SK-MEL-5 (cell line): ENCODE measurements around the gene OPA3. TPM values are rescaled to one million over a fixed set of nuclear protein-coding genes. Genes with fewer than 3 reads are reported as not detected.
"Not testable (repeated sequence)": the region's sequence is repeated elsewhere in the genome, so short reads cannot be mapped to it uniquely, and the experiment has no call there.

Experiments
- DNase-seq: peaks from one replicate; pipeline ENCODE4 v3.0.0-alpha.2; 2016; ENCODE audit warnings: low read depth, low spot score
- in situ Hi-C: cut with HindIII; loops from 2 replicates; pipeline ENCODE4 v1.10.0; 2016; ENCODE audit warnings: low sequenced_read_pairs, high pct_unique_total_duplicates, low pct_unique_long_range_greater_than_20kb
- polyA plus RNA-seq, 2 experiments: library from polyadenylated mRNA; depleted of rRNA; stranded (reverse); fragments of >200 nt; gene quantifications; 2 replicates each; pipeline ENCODE4 v1.2.3, GENCODE V29; 2015
- total RNA-seq: library from RNA; depleted of rRNA; stranded (reverse); fragments of >200 nt; shearing (Covaris generic); gene quantifications from 2 replicates; pipeline ENCODE4 v1.2.3, GENCODE V29; 2014; rRNA removed

The OPA3 gene
- 7.0 and 10.2 TPM in 2 replicates for total RNA-seq
- 12.2 and 13.4 TPM in 2 replicates for polyA plus RNA-seq (2015; cell fraction: cytosol; rRNA removed)
- polyA plus RNA-seq (2015; cell fraction: nucleus; rRNA removed): 4.1 and 6.7 TPM in 2 replicates

DNA sequence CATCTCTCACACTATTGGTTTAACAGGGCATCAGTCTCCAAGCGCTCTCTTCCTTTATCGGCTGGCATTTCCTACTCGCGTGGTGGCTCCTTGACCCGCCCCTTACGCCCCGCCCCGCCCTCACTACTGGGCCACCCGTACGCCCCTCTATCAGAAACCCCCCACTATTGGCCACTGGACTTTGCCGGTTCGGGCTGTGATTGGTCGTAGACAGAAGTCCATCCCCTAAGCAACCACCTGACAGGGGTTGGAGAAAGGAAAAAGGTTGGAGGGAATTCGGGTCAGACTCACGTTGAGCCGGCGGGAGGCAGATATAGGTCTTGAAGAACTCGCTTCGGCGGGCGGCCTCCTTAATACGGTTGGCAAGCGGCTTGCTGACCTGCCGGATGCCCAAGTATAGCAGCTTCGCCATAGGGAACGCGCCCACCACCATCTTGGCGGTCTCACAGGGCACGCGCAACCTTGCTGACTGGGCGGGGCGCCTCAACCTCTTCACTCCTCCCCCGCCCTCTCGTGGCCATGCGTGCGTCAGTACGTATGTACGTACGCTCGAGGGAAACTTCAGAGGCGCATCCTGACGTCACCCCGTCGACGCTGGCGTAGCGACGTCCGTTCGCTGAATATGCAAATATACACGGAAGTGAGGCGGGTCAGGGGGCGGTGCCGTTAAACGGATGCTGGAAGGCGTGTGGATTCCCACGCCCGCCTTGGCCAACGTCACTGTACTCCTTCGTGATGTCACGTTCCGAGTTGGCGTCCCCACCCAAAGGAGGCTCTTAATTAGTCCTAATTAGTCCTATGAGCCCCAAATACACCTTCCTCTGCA, at the start of gene OPA3:
Gene OPA3, minus strand, starts transcription at position 471 of the 826 bp plus-strand sequence. Its CDS starts 38 bp downstream, at position 433.
- in situ Hi-C loops: no loop called here
- DNase-seq: peak; percentile 99

DNA sequence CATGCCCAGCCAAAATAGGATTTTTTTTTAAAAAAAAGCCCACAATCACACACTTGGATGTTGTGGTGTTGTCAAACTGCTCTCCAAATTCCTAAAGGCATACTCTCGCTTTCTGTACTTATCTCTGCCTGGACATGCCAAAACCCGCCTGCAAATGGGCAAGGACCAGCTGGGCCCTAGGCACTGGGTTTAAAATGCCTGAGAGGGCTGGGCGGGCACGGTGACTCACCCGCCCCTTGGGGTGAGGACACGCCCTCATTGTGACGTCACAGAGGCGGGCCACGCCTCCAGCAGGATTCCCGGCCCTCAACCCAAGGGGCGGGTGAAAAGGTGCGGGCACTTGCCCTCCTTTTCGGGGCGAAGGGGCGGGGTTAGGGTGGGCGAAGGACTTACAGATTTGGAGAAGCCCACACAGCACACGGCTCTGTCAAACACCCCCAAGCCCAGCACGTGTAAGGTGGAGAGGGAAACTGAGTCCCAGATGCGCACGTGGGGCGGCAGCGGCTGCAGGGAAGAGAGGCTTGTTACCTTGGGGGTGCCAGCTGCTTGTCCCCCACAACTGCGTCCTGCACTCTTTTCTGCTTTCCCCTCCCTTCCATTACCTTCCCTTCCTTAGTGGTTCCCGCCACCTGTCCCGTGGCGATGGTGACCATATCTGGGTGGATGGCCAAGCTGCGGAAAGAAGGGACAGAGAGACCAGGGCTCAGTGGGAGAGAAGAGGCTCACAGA, 48.0 kb upstream of the OPA3 start:
- peak; percentile 73 for DNase-seq
- in situ Hi-C loops: no loop called here

GRCh38 chr19:45630463-45630862, 45.9 kb upstream of the OPA3 start:
- peak; percentile 69 for DNase-seq
- in situ Hi-C loops: no loop called here

- DNase-seq: no peak
- in situ Hi-C loops: no loop called here
Measured at GRCh38 chr19:45629704-45630103, 45.1 kb upstream of the OPA3 start.

GRCh38 chr19:45628219-45628618, 43.6 kb upstream of the OPA3 start:
- DNase-seq, in situ Hi-C loops: not testable (repeated sequence)

DNA sequence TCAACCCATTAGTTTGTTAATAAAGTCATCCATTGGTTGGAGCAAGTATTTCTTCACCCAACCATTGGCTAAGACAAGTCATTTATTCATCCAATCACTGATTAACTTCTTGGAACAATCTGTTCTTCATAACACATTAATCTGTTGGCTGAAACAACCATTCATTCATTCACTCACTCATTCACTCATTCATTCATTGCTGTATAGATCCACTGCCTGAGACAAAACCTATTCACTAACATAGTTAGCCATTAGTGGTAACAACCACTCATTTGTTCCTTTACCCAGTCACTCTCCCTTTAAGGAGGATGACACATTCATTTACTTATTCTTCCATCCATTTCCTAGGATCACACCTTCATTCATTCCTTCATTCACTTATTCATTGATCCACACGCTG, 39.4 kb upstream of the OPA3 start:
- no peak for DNase-seq

GRCh38 chr19:45621976-45622503, 37.4 kb upstream of the OPA3 start:
- DNase-seq: no peak
- in situ Hi-C loops: no loop called here

More for the DNA sequence above, 39.4 kb upstream of the OPA3 start:
- in situ Hi-C loops: no loop called here

- no peak for DNase-seq
- in situ Hi-C loops: no loop called here
Measured at GRCh38 chr19:45621389-45621788, 36.8 kb upstream of the OPA3 start.

DNA sequence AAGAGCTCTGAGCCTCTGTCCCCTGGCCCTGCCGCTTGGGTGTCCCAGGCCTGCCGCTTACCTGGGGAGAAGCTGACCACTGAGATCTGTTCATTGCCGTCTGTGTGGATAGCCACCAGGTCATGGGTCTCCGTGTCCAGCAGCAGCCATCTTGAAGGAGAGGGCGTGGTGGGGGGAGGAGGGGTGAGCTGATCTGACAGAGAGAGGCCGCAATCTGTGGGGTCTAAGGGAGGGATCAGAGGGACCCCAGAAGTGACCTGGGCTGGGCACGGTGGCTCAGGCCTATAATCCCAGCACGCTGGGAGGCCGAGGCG, 32.1 kb upstream of the OPA3 start:
- in situ Hi-C loops: no loop called here
- no peak for DNase-seq

DNA sequence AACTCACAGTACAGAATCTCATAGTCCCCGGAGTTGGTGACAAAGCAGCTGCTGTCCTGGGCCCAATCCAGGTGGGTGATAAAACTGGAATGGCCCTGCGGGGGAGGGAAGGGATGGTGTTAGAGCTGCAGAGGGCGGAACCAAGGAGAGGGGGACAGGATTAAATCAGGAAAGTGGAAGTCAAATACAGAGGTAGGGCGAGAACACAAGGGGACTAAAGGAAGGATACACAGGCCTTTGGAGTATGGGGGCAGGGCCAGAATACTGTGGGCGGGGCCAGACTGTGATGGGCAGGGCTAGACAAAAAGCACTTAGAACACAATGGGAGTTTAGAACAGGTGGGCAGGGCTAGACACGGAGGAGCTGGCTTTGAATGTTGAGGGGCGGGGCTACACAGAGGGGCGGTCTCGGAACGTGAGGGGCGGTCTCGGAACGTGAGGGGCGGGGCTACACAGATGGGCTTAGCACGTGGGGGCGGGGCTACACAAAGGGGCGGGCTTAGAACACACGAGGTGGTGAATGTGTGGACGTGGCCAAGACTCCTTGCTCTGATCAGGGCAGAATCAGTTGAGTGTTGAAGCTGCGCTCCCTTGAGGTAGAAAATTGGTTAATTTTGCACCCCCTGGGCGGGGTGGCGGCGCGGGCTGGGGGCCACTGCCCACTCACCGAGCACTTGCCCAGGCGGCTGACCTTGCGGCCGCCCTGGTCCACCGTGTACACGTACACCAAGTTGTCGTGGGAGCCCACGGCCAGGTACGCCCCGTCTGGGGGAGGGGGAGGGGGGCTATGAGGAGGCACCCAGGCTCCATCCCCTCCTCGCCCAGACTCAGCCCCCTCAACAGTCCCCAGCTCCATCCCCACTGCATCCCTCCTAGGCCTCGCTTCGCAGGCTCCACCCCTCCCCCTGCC, 31.4 kb upstream of the OPA3 start:
- in situ Hi-C loops: no loop called here

DNA sequence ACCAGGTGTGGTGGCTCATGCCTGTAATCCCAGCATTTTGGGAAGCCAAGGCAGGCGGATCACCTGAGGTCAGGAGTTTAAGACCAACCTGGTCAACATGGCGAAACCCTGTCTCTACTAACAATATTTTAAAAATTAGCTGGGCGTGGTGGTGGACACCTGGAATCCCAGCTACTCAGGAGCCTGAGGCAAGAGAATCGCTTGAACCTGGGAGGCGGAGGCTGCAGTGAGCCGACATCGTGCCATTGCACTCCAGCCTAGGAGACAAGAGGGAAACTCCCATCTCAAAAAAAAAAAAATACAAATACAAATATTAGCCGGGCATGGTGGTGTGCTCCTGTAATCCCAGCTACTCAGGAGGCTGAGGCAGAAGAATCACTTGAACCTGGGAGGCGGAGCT, 30.5 kb upstream of the OPA3 start:
- DNase-seq, in situ Hi-C loops: not testable (repeated sequence)

More for the DNA sequence above, 31.4 kb upstream of the OPA3 start:
- DNase-seq: peak; percentile 86

DNA sequence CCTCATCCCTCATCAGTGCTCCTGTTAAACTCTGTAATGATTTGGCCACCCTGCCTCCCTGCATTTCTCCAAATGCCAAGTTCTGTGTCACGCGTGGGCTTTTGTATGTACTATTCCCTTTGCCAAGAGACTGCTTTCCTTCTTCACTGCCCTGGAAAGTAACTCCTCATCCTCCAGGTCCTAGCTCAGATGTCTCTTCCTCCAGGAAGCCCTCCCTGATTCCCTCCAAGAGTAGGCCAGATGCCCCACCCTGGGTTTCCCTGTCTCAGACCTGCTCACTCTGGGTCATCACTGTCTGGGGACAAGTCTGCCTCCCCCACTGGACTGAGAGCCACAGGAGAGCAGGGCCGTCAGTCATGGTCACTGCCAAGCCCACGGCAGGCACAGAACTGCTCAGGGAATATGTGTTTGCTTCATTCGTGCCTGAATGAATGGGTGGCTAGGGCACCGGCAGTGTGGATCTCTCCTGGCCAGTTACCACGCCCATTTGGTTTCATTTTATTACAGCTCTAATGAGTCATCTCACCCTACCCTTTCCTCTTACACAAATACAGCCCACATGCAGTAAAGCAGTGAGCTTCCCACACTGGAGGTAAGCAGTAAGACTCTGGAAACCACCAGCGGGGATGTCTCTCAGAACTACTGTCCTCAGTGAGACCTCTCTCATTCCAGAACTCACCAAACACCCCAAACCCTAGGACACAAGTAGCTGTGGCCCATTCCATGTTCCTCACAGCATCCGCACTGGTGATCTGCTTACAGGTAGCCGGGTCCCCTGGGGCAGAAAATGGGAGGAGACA, 29.5 kb upstream of the OPA3 start:
- in situ Hi-C loops: no loop called here

DNA sequence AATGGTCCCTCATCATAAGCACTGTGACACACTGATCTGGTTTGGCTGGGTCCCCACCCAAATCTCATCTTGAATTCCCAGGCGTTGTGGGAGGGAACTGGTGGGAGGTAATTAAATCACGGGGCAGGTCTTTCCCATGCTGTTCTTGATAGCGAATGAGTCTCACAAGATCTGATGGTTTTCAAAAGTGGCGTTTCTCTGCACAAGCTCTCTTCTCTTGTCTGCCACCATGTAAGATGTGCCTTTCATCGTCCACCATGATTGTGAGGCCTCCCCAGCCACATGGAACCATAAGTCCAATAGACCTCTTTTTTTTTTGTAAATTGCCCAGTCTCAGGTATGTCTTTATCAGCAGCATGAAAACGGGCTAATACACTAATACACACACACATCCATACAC, 24.3 kb upstream of the OPA3 start:
- in situ Hi-C loops: no loop called here
- DNase-seq: no peak

More for the DNA sequence above, 29.5 kb upstream of the OPA3 start:
- peak; percentile 51 for DNase-seq

DNA sequence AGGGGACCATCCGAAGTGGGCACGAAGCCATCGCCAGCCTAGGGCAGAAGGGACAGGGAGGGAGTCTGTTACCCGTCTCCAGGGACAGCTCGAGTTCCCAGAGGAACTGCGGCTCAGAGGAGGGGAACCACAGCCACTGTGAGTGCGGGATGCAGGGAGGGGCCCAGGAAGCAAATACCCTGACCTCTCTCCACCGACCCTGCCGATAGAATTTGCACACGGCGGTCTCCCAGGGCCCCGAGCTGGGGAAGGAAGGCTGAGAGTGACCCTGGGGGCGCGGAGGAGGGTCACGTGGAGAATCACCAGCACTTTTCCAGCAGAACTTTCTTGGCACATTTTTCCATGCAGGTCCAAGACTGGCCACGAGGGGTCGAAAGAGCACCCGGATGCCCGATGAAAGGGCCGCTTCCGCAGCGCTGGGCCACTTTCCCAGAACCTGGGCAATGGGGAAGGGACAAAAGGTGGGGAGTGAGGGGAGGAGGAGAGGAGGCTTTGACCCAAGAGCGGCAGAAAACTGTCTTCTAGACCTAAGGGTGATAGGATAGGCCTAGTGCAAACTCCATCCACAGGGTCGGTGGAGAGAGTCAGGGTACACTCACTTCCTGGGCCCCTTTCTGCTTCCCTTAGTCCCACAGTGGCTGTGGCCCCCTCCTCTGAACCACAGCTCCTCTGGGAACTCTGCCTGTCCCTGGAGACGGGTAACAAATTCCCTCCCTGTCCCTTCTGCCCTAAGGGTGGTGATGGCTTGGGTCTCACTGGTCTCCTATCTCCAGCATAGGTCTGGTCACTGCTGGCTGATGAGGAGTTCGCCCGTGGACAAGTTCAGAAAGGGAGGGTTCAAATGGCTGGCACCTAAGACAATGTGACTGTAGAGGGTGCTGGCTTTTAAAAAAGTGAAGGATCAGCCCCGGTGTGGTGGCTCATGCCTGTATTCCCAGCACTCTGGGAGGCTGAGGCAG, 22.7 kb upstream of the OPA3 start:
- peak; percentile 84 for DNase-seq
- in situ Hi-C loops: no loop called here

DNA sequence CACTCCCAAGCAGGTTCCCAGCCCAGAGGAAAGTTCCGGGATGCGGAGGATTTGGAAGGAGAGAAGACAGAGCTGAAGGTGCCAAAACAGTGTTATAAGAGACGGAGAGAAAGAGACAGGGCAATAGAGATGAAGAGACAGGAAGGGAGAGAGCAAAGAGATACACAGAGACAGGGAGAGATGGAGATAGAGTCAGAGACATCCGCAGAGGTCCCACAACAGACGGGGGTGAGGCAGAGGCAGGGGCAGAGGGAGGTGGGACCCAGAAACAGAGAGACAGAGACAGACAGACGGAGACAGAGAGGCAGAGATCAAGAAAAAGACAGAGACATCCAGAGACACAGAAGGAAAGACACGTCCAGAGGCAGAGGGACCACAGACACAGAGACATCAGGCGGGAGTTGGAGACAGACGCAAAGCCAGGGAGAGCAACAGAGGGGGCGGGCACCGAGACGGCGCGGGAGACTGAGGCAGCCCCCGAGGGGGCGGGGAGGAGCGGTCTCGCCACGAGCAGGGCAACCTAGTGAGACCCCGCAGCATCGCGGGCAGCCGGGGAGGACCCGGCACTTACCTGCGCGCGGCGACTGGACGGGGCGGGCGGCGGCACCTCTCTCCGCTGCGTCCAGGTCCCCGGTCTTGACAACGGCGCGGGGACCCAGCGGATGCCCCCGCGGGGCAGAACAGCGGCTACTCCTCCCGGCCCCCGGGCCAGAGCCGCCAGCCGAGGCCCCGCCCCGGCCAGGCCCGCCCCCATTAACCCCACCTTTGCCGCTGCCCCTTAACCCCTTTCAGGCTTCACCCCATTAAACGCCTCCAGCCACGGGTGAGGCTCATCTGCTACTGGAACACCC, 17.1 kb upstream of the OPA3 start, which contains the start of gene GPR4:
Gene GPR4, minus strand, starts transcription at position 689 of the 851 bp plus-strand sequence. CDS start 10,346 bp downstream, outside the sequence.
- in situ Hi-C loops: no loop called here
- DNase-seq: no peak
